ENCODE data around the gene N4BP2L1. TPM values are rescaled to one million over a fixed set of nuclear protein-coding genes. Genes with fewer than 3 reads are reported as not detected.
"Not testable (repeated sequence)": the region's sequence is repeated elsewhere in the genome, so short reads cannot be mapped to it uniquely, and the experiment has no call there.

Gene N4BP2L1
- total RNA-seq, 1 donor from 2014 or later, result 4.9 TPM

- intact Hi-C loops (cut with DNase I), result no loop called here
- no peak for DNase-seq (ENCODE audit: low spot score)
These were observed 19.5 kb downstream of the N4BP2L1 start for GRCh38 chr13:32408296-32409000.

- intact Hi-C loops (cut with DNase I), result no loop called here
- no peak for DNase-seq (ENCODE audit: low spot score)
These were observed 20.1 kb downstream of the N4BP2L1 start for GRCh38 chr13:32407854-32408253.

- intact Hi-C loops (cut with DNase I), result no loop called here
- no peak for DNase-seq (ENCODE audit: low spot score)
These were observed 24.8 kb downstream of the N4BP2L1 start for GRCh38 chr13:32403108-32403507.

GRCh38 chr13:32391101-32391619 lies 36.8 kb downstream of the N4BP2L1 start:
- no peak for DNase-seq (ENCODE audit: low spot score)
- intact Hi-C loops (cut with DNase I), result no loop called here

- DNase-seq (ENCODE audit: low spot score), result no peak
- intact Hi-C loops (cut with DNase I), result no loop called here
These were observed 37.4 kb downstream of the N4BP2L1 start for GRCh38 chr13:32390484-32390883.

GRCh38 chr13:32390048-32390447 lies 37.9 kb downstream of the N4BP2L1 start:
- intact Hi-C loops (cut with DNase I), result no loop called here
- DNase-seq (ENCODE audit: low spot score), result no peak

GRCh38 chr13:32385410-32385809 lies 42.5 kb downstream of the N4BP2L1 start:
- intact Hi-C loops (cut with DNase I), result loop anchor here (10.0 kb wide), 1 partner anchor 159 kb away; no protein-coding TSS in a partner anchor
- no peak for DNase-seq (ENCODE audit: low spot score)

- DNase-seq (ENCODE audit: low spot score), result no peak
These were observed 43.2 kb downstream of the N4BP2L1 start for GRCh38 chr13:32384702-32385101.

GRCh38 chr13:32383836-32384618 lies 43.9 kb downstream of the N4BP2L1 start:
- DNase-seq (ENCODE audit: low spot score), result no peak
- intact Hi-C loops (cut with DNase I), result loop anchor here (10.0 kb wide), 1 partner anchor 161 kb away; no protein-coding TSS in a partner anchor

More at GRCh38 chr13:32384702-32385101, 43.2 kb downstream of the N4BP2L1 start:
- intact Hi-C loops (cut with DNase I), result loop anchor here (10.0 kb wide), 1 partner anchor 160 kb away; no protein-coding TSS in a partner anchor

- intact Hi-C loops (cut with DNase I), result loop anchor here (2.0 to 10.0 kb wide), 2 partner anchors 163 to 199 kb away; no protein-coding TSS in a partner anchor
- no peak for DNase-seq (ENCODE audit: low spot score)
These were observed 46.4 kb downstream of the N4BP2L1 start for GRCh38 chr13:32381539-32381938.

GRCh38 chr13:32378012-32378411 lies 49.9 kb downstream of the N4BP2L1 start:
- no peak for DNase-seq (ENCODE audit: low spot score)

GRCh38 chr13:32376642-32377415 lies 51.1 kb downstream of the N4BP2L1 start:
- intact Hi-C loops (cut with DNase I), result no loop called here
- no peak for DNase-seq (ENCODE audit: low spot score)

More at GRCh38 chr13:32378012-32378411, 49.9 kb downstream of the N4BP2L1 start:
- intact Hi-C loops (cut with DNase I), result no loop called here

GRCh38 chr13:32370805-32371204 lies 57.1 kb downstream of the N4BP2L1 start:
- intact Hi-C loops (cut with DNase I), result no loop called here
- DNase-seq (ENCODE audit: low spot score), result no peak

GRCh38 chr13:32362574-32362973 lies 65.4 kb downstream of the N4BP2L1 start:
- no peak for DNase-seq (ENCODE audit: low spot score)
- intact Hi-C loops (cut with DNase I), result no loop called here

- intact Hi-C loops (cut with DNase I); DNase-seq (ENCODE audit: low spot score): not testable (repeated sequence)
These were observed 72.0 kb downstream of the N4BP2L1 start for GRCh38 chr13:32355935-32356334.

GRCh38 chr13:32354040-32354439 lies 73.9 kb downstream of the N4BP2L1 start:
- intact Hi-C loops (cut with DNase I), result no loop called here
- DNase-seq (ENCODE audit: low spot score), result no peak

GRCh38 chr13:32350839-32351441 lies 77.0 kb downstream of the N4BP2L1 start:
- DNase-seq (ENCODE audit: low spot score), result not testable (repeated sequence)

More at GRCh38 chr13:32350839-32351441, 77.0 kb downstream of the N4BP2L1 start:
- intact Hi-C loops (cut with DNase I), result not testable (repeated sequence)
